ENCODE measurements around the gene BAZ2A.

Gene BAZ2A

GRCh38 chr12:56630180-56630632 lies at the start of gene BAZ2A:
Gene BAZ2A, minus strand, starts transcription at chr12:56630326. Its CDS starts 12,796 bp downstream, at chr12:56617530.
- ATAC-seq, result peak; percentile 86
- TF ChIP-seq GLIS3 (CRISPR knock-in tag; IDR thresholded peaks at IDR 0.05), result no peak
- TF ChIP-seq ARNTL (CRISPR knock-in tag; IDR thresholded peaks at IDR 0.05; ENCODE audit: borderline replicate concordance, low read depth), result no peak
- TF ChIP-seq TOX (CRISPR knock-in tag; IDR thresholded peaks at IDR 0.05; ENCODE audit: borderline replicate concordance), result no peak
- TF ChIP-seq CSDC2 (CRISPR knock-in tag; IDR thresholded peaks at IDR 0.05), result no peak
- no peak for TF ChIP-seq TSHZ2 (CRISPR knock-in tag; IDR thresholded peaks at IDR 0.05)
- no peak for TF ChIP-seq CSRNP3 (CRISPR knock-in tag; IDR thresholded peaks at IDR 0.05)
- TF ChIP-seq ZNF565 (CRISPR knock-in tag; conservative IDR thresholded peaks at IDR 0.05; ENCODE audit: low read depth), result no peak
- no peak for TF ChIP-seq OSR1 (CRISPR knock-in tag; IDR thresholded peaks at IDR 0.05)
- TF ChIP-seq SNAI2 (CRISPR knock-in tag; IDR thresholded peaks at IDR 0.05), result no peak
- TF ChIP-seq ISL1 (CRISPR knock-in tag; IDR thresholded peaks at IDR 0.05), result no peak
- TF ChIP-seq, protein P1, sequence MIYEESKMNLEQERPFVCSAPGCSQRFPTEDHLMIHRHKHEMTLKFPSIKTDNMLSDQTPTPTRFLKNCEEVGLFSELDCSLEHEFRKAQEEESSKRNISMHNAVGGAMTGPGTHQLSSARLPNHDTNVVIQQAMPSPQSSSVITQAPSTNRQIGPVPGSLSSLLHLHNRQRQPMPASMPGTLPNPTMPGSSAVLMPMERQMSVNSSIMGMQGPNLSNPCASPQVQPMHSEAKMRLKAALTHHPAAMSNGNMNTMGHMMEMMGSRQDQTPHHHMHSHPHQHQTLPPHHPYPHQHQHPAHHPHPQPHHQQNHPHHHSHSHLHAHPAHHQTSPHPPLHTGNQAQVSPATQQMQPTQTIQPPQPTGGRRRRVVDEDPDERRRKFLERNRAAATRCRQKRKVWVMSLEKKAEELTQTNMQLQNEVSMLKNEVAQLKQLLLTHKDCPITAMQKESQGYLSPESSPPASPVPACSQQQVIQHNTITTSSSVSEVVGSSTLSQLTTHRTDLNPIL (CRISPR knock-in tag; IDR thresholded peaks at IDR 0.05; ENCODE audit: low read depth), result no peak
- TF ChIP-seq ZFP3 (CRISPR knock-in tag; IDR thresholded peaks at IDR 0.05), result no peak
- no peak for TF ChIP-seq TCF4 (CRISPR knock-in tag; IDR thresholded peaks at IDR 0.05; ENCODE audit: borderline replicate concordance)
- TF ChIP-seq BACH2 (CRISPR knock-in tag; IDR thresholded peaks at IDR 0.05; ENCODE audit: borderline replicate concordance), result no peak
- TF ChIP-seq ESRRG (CRISPR knock-in tag; IDR thresholded peaks at IDR 0.05), result no peak
- TF ChIP-seq ZFP30 (CRISPR knock-in tag; IDR thresholded peaks at IDR 0.05), result no peak
- no peak for TF ChIP-seq PATZ1 (CRISPR knock-in tag; IDR thresholded peaks at IDR 0.05; ENCODE audit: borderline replicate concordance)
- TF ChIP-seq ZNF70 (CRISPR knock-in tag; IDR thresholded peaks at IDR 0.05), result no peak
- no peak for TF ChIP-seq POU6F1 (CRISPR knock-in tag; IDR thresholded peaks at IDR 0.05; ENCODE audit: borderline replicate concordance, low read depth)
- no peak for TF ChIP-seq RARB (CRISPR knock-in tag; IDR thresholded peaks at IDR 0.05)

DNA sequence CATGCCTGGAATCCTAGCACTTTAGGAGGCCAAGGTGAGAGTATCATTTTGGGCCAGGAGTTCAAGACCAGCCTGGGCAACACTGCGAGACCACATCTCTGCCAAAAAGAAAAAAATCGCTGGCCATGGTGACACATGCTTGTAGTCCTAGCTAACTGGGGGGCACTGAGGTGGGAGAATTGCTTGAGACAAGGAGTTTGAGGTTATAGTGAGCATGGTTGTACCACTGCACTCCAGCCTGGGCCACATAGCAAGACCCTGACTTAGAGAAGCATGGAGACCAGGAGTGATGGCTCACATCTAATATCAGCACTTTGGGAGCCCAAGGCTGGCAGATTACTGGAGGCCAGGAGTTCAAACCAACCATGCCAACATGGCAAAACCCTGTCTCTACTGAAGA lies 48.7 kb upstream of the BAZ2A start:
- TF ChIP-seq TSHZ2 (CRISPR knock-in tag; IDR thresholded peaks at IDR 0.05) (no peak), ZFP3 (CRISPR knock-in tag; IDR thresholded peaks at IDR 0.05) (no peak), ZC3H10 (CRISPR knock-in tag; IDR thresholded peaks at IDR 0.05) (no peak), OSR1 (CRISPR knock-in tag; IDR thresholded peaks at IDR 0.05) (no peak), ARNTL (CRISPR knock-in tag; IDR thresholded peaks at IDR 0.05; ENCODE audit: borderline replicate concordance, low read depth) (no peak), ZNF565 (CRISPR knock-in tag; conservative IDR thresholded peaks at IDR 0.05; ENCODE audit: low read depth) (no peak), GLIS3 (CRISPR knock-in tag; IDR thresholded peaks at IDR 0.05) (no peak), SNAI2 (CRISPR knock-in tag; IDR thresholded peaks at IDR 0.05) (no peak), ZNF8 (CRISPR knock-in tag; IDR thresholded peaks at IDR 0.05) (no peak)
- no peak for ATAC-seq
